Measurements from ENCODE around the gene THBS2.
"Not testable (repeated sequence)": the region's sequence is repeated elsewhere in the genome, so short reads cannot be mapped to it uniquely, and the experiment has no call there.

The THBS2 gene

GRCh38 chr6:169253337-169254238, at the start of gene THBS2:
Gene THBS2, minus strand, starts transcription at chr6:169253846. Its CDS starts 3,062 bp downstream, at chr6:169250784.
- no peak for DNase-seq

- DNase-seq = no peak
Measured at GRCh38 chr6:169302716-169303115, 49.1 kb upstream of the THBS2 start.

- no peak for DNase-seq
Measured at GRCh38 chr6:169302255-169302654, 48.6 kb upstream of the THBS2 start.

- DNase-seq = no peak
Measured at GRCh38 chr6:169300916-169301315, 47.3 kb upstream of the THBS2 start.

GRCh38 chr6:169298626-169299025, 45.0 kb upstream of the THBS2 start:
- not testable (repeated sequence) for DNase-seq

GRCh38 chr6:169296622-169297021, 43.0 kb upstream of the THBS2 start:
- no peak for DNase-seq

- no peak for DNase-seq
Measured at GRCh38 chr6:169296170-169296569, 42.5 kb upstream of the THBS2 start.

- DNase-seq = no peak
Measured at GRCh38 chr6:169293196-169293595, 39.5 kb upstream of the THBS2 start.

GRCh38 chr6:169292338-169293124, 38.9 kb upstream of the THBS2 start:
- DNase-seq = no peak

- no peak for DNase-seq
Measured at GRCh38 chr6:169291646-169292337, 38.1 kb upstream of the THBS2 start.

GRCh38 chr6:169291148-169291547, 37.5 kb upstream of the THBS2 start:
- DNase-seq = no peak

- no peak for DNase-seq
Measured at GRCh38 chr6:169289619-169290339, 36.1 kb upstream of the THBS2 start.

- DNase-seq = no peak
Measured at GRCh38 chr6:169289257-169289618, 35.6 kb upstream of the THBS2 start.

- no peak for DNase-seq
Measured at GRCh38 chr6:169288591-169288990, 34.9 kb upstream of the THBS2 start.

- DNase-seq = no peak
Measured at GRCh38 chr6:169287675-169288074, 34.0 kb upstream of the THBS2 start.

GRCh38 chr6:169286961-169287360, 33.3 kb upstream of the THBS2 start:
- DNase-seq = no peak

GRCh38 chr6:169285165-169285564, 31.5 kb upstream of the THBS2 start:
- no peak for DNase-seq

- no peak for DNase-seq
Measured at GRCh38 chr6:169283924-169284323, 30.3 kb upstream of the THBS2 start.

GRCh38 chr6:169282043-169282442, 28.4 kb upstream of the THBS2 start:
- DNase-seq = no peak

- DNase-seq = no peak
Measured at GRCh38 chr6:169277619-169278018, 24.0 kb upstream of the THBS2 start.

- no peak for DNase-seq
Measured at GRCh38 chr6:169274781-169275180, 21.1 kb upstream of the THBS2 start.

GRCh38 chr6:169273511-169273910, 19.9 kb upstream of the THBS2 start:
- no peak for DNase-seq

- DNase-seq = no peak
Measured at GRCh38 chr6:169271877-169272216, 18.2 kb upstream of the THBS2 start.
